ENCODE measurements around the gene TNFRSF11A.

DNA sequence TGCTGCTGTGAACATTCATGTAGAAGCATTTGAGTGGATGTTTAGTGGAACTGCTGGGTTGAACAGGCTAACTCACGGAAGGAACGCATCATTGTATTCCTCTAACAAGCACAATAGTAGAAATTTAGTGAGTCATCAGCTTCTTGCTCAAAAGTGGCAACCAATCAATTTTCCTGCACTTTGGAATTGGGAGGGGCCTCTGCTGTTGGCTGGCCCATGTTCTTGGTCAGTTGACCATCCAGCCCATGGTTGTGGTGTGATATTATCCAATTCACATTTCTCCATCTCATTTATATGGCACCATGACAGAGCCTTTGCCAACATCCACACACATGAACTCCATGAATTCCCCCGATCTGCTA is 95.0 kb downstream of the TNFRSF11A start:
- TF ChIP-seq, protein P1, sequence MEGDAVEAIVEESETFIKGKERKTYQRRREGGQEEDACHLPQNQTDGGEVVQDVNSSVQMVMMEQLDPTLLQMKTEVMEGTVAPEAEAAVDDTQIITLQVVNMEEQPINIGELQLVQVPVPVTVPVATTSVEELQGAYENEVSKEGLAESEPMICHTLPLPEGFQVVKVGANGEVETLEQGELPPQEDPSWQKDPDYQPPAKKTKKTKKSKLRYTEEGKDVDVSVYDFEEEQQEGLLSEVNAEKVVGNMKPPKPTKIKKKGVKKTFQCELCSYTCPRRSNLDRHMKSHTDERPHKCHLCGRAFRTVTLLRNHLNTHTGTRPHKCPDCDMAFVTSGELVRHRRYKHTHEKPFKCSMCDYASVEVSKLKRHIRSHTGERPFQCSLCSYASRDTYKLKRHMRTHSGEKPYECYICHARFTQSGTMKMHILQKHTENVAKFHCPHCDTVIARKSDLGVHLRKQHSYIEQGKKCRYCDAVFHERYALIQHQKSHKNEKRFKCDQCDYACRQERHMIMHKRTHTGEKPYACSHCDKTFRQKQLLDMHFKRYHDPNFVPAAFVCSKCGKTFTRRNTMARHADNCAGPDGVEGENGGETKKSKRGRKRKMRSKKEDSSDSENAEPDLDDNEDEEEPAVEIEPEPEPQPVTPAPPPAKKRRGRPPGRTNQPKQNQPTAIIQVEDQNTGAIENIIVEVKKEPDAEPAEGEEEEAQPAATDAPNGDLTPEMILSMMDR (IDR thresholded peaks at IDR 0.05; ENCODE audit: insufficient read depth, low read depth, low read length) = no peak
- no peak for TF ChIP-seq EZH2 (IDR thresholded peaks at IDR 0.05; ENCODE audit: insufficient read depth, low read length)

Measured in astrocyte (in vitro differentiated cells and primary cell).